BJ (cell line): ENCODE data around the gene OSBP. TPM values are rescaled to one million over a fixed set of nuclear protein-coding genes. Genes with fewer than 3 reads are reported as not detected.

Experiments
- CTCF ChIA-PET: fragments of 350-600 bp; formaldehyde crosslinking; extraction: SDS; loops from one replicate; lab custom pipeline; 2021; ENCODE audit warnings: antibody characterized with exemption, inconsistent platforms; lab: Yijun Ruan, JAX
- POLR2A ChIA-PET: fragments of 300-600 bp; sonication (Branson Sonifier 250); formaldehyde crosslinking; extraction: SDS; loops from one replicate; lab custom pipeline; 2021; ENCODE audit warnings: antibody characterized with exemption; lab: Charles Lee
- DNase-seq: peaks from one replicate; pipeline ENCODE4 v3.0.0-alpha.2; 2011; ENCODE audit warnings: low read depth
- H3K27me3 ChIP-seq: 2 replicates; pipeline ENCODE4 v1.6.0; 2011; ENCODE audit warnings: low read length; ENCODE audit not compliant: control insufficient read depth, insufficient read depth
- H3K36me3 ChIP-seq: 2 replicates; pipeline ENCODE4 v1.5.1; 2011; ENCODE audit warnings: low read length; ENCODE audit not compliant: control insufficient read depth, insufficient read depth
- H3K4me3 ChIP-seq: 2 replicates; pipeline ENCODE4 v1.5.1; 2011; ENCODE audit warnings: low read depth, mild to moderate bottlenecking, control low read depth, low read length
- CTCF ChIP-seq: IDR thresholded peaks from 2 replicates; pipeline ENCODE4 v1.5.1; 2011; ENCODE audit warnings: low read depth, mild to moderate bottlenecking, control low read depth, inconsistent platforms, low read length, moderate library complexity; ENCODE audit not compliant: insufficient read depth
- polyA plus RNA-seq: library from polyadenylated mRNA; depleted of rRNA; stranded (reverse); fragments of >200 nt; gene quantifications from 2 replicates; pipeline ENCODE4 v1.2.3, GENCODE V29; 2011

Gene OSBP
- polyA plus RNA-seq, 1 experiment, result 10.0 TPM

GRCh38 chr11:59647245-59647980, 31.8 kb upstream of the OSBP start:
- POLR2A ChIA-PET, result interaction anchor here (1.0 kb wide), 1 partner anchor 22 kb away, joined by 7 read pairs; the partner anchor contains the start of gene PATL1
- H3K4me3 ChIP-seq, result no peak overlapping the region
- no peak for DNase-seq
- TF ChIP-seq CTCF, result no peak
- H3K27me3 ChIP-seq, result no peaks in the 10 kb centered on the region
- CTCF ChIA-PET, result interaction anchor here (1.0 kb wide), 2 partner anchors 33 to 110 kb away, joined by 3 read pairs; no protein-coding TSS in a partner anchor
- peaks cover 17% of the 10 kb centered on the region for H3K36me3 ChIP-seq

GRCh38 chr11:59644528-59644927, 29.0 kb upstream of the OSBP start:
- DNase-seq, result no peak
- POLR2A ChIA-PET, result no interaction called here
- TF ChIP-seq CTCF, result no peak
- CTCF ChIA-PET, result no interaction called here
- peaks cover 18% of the 10 kb centered on the region for H3K36me3 ChIP-seq
- H3K4me3 ChIP-seq, result no peak overlapping the region
- H3K27me3 ChIP-seq, result no peaks in the 10 kb centered on the region

GRCh38 chr11:59643390-59643789, 27.8 kb upstream of the OSBP start:
- no peak overlapping the region for H3K4me3 ChIP-seq
- H3K27me3 ChIP-seq, result no peaks in the 10 kb centered on the region
- POLR2A ChIA-PET, result no interaction called here
- H3K36me3 ChIP-seq, result peaks cover 23% of the 10 kb centered on the region
- CTCF ChIA-PET, result no interaction called here
- no peak for DNase-seq
- no peak for TF ChIP-seq CTCF

- H3K27me3 ChIP-seq, result no peaks in the 10 kb centered on the region
- POLR2A ChIA-PET, result no interaction called here
- no peak overlapping the region for H3K4me3 ChIP-seq
- DNase-seq, result no peak
- H3K36me3 ChIP-seq, result peaks cover 28% of the 10 kb centered on the region
- no peak for TF ChIP-seq CTCF
- CTCF ChIA-PET, result no interaction called here
Observed at GRCh38 chr11:59641156-59641555, 25.6 kb upstream of the OSBP start.

- TF ChIP-seq CTCF, result no peak
- DNase-seq, result no peak
- H3K27me3 ChIP-seq, result no peaks in the 10 kb centered on the region
- ChIA-PET CTCF (no interaction called here), POLR2A (no interaction called here)
- H3K4me3 ChIP-seq, result no peak overlapping the region
- H3K36me3 ChIP-seq, result 0 out of 2 replicates have a peak, but pooled peaks cover 3% of the 10 kb centered on the region
Observed at GRCh38 chr11:59630493-59630892, 14.9 kb upstream of the OSBP start.
